Left ventricle myocardium inferior (tissue), 1 donor: Measurements from ENCODE around the gene MED9. TPM values are rescaled to one million over a fixed set of nuclear protein-coding genes. Genes with fewer than 3 reads are reported as not detected.

Source experiments
- DNase-seq: peaks from one replicate; pipeline ENCODE4 v3.0.0-alpha.2; 2020
- H3K27ac ChIP-seq: fragments of 200-600 bp; replicated peaks from 2 replicates; pipeline ENCODE4 v1.8.0; 2021
- H3K27me3 ChIP-seq: fragments of 200-600 bp; 2 replicates; pipeline ENCODE4 v1.8.0; 2021; ENCODE audit warnings: low read depth
- H3K36me3 ChIP-seq: fragments of 200-600 bp; 2 replicates; pipeline ENCODE4 v1.8.0; 2021
- H3K4me1 ChIP-seq: fragments of 200-600 bp; 2 replicates; pipeline ENCODE4 v1.8.0; 2021
- H3K4me3 ChIP-seq: fragments of 200-600 bp; 2 replicates; pipeline ENCODE4 v1.8.0; 2021; ENCODE audit warnings: mild to moderate bottlenecking, moderate library complexity
- H3K9me3 ChIP-seq: fragments of 200-600 bp; replicated peaks from 2 replicates; pipeline ENCODE4 v1.8.0; 2021
- CTCF ChIP-seq: fragments of 200-600 bp; IDR thresholded peaks from 2 replicates; pipeline ENCODE4 v1.8.0; 2021; ENCODE audit warnings: antibody characterized with exemption, mild to moderate bottlenecking, borderline replicate concordance
- intact Hi-C: fragments of 100-400 bp; cut with micrococcal nuclease; formaldehyde crosslinking; loops from one replicate; pipeline ENCODE4 v1.11.0; 2022
- total RNA-seq: library from RNA; stranded (reverse); fragmentation: NEBNext Ultra II Directional; extraction: Animal tissue kit (Norgen Biotek cat#: 25700); gene quantifications from one replicate; pipeline ENCODE4 v1.2.1, GENCODE V29; 2021
- donor health status: DM: no; HTN: yes; CAD: no; lungs with severe emphysema.

Gene MED9
- total RNA-seq, 1 donor from 2014 or later, result 34.1 TPM

- intact Hi-C loops, result loop anchor here (10.0 kb wide), 1 partner anchor 59 kb away; no protein-coding TSS in a partner anchor
- peaks cover 18% of the 10 kb centered on the region for H3K4me1 ChIP-seq
- H3K36me3 ChIP-seq, result no peaks in the 10 kb centered on the region
- no peak for DNase-seq
- H3K9me3 ChIP-seq, result no peaks in the 10 kb centered on the region
- no peaks in the 10 kb centered on the region for H3K27me3 ChIP-seq
- H3K27ac ChIP-seq, result peak overlapping the region; percentile 81
- no peak for TF ChIP-seq CTCF
- no peak overlapping the region for H3K4me3 ChIP-seq
These were observed 28.9 kb downstream of the MED9 start for GRCh38 chr17:17505610-17506171.

GRCh38 chr17:17506181-17506741, 29.5 kb downstream of the MED9 start:
- Histone ChIP-seq H3K36me3 (no peaks in the 10 kb centered on the region), H3K9me3 (no peaks in the 10 kb centered on the region), H3K27me3 (no peaks in the 10 kb centered on the region), H3K4me1 (peaks cover 18% of the 10 kb centered on the region), H3K27ac (peak overlapping the region; percentile 81), H3K4me3 (no peak overlapping the region)
- intact Hi-C loops, result loop anchor here (10.0 kb wide), 1 partner anchor 59 kb away; no protein-coding TSS in a partner anchor
- TF ChIP-seq CTCF, result no peak
- DNase-seq, result peak; percentile 24

GRCh38 chr17:17506893-17507464, 30.2 kb downstream of the MED9 start:
- Histone ChIP-seq H3K36me3 (no peaks in the 10 kb centered on the region), H3K4me1 (peaks cover 18% of the 10 kb centered on the region), H3K27ac (peak overlapping the region; percentile 81), H3K9me3 (no peaks in the 10 kb centered on the region), H3K4me3 (no peak overlapping the region), H3K27me3 (no peaks in the 10 kb centered on the region)
- DNase-seq, result peak; percentile 70
- intact Hi-C loops, result loop anchor here (10.0 kb wide), 1 partner anchor 58 kb away; no protein-coding TSS in a partner anchor
- TF ChIP-seq CTCF, result no peak

GRCh38 chr17:17507465-17508011, 30.7 kb downstream of the MED9 start:
- H3K9me3 ChIP-seq, result no peaks in the 10 kb centered on the region
- intact Hi-C loops, result loop anchor here (10.0 kb wide), 1 partner anchor 57 kb away; no protein-coding TSS in a partner anchor
- no peak overlapping the region for H3K4me3 ChIP-seq
- peak; percentile 12 for DNase-seq
- no peaks in the 10 kb centered on the region for H3K36me3 ChIP-seq
- H3K4me1 ChIP-seq, result peaks cover 18% of the 10 kb centered on the region
- no peak for TF ChIP-seq CTCF
- no peaks in the 10 kb centered on the region for H3K27me3 ChIP-seq
- peak overlapping the region; percentile 81 for H3K27ac ChIP-seq

GRCh38 chr17:17508019-17508535, 31.3 kb downstream of the MED9 start:
- H3K9me3 ChIP-seq, result no peaks in the 10 kb centered on the region
- H3K4me1 ChIP-seq, result peaks cover 18% of the 10 kb centered on the region
- DNase-seq, result peak; percentile 9
- no peak for TF ChIP-seq CTCF
- intact Hi-C loops, result loop anchor here (10.0 kb wide), 1 partner anchor 57 kb away; no protein-coding TSS in a partner anchor
- no peaks in the 10 kb centered on the region for H3K36me3 ChIP-seq
- H3K4me3 ChIP-seq, result no peak overlapping the region
- no peaks in the 10 kb centered on the region for H3K27me3 ChIP-seq
- no peak overlapping the region for H3K27ac ChIP-seq
